Activated CD4-positive, alpha-beta T cell treated with anti-CD3 and anti-CD28 coated beads, Interleukin-2, amount 50 U/mL, for 16 hours (primary cell): ENCODE results near the gene S1PR3.

Source experiments
- DNase-seq: peaks from one replicate; pipeline ENCODE4 v3.0.0-alpha.2; 2020

S1PR3 gene

GRCh38 chr9:88993871-88994460 lies 2.7 kb downstream of the S1PR3 start:
- no peak for DNase-seq

- DNase-seq, result no peak
These were observed 3.4 kb downstream of the S1PR3 start for GRCh38 chr9:88994469-88995199.

- DNase-seq, result no peak
These were observed 3.9 kb downstream of the S1PR3 start for GRCh38 chr9:88995200-88995577.

GRCh38 chr9:88995627-88996026 lies 4.4 kb downstream of the S1PR3 start:
- DNase-seq, result no peak

GRCh38 chr9:88996046-88996920 lies 5.0 kb downstream of the S1PR3 start:
- no peak for DNase-seq

- DNase-seq, result no peak
These were observed 5.6 kb downstream of the S1PR3 start for GRCh38 chr9:88996921-88997235.

- DNase-seq, result no peak
These were observed 6.4 kb downstream of the S1PR3 start for GRCh38 chr9:88997646-88998045.

GRCh38 chr9:88998503-88998902 lies 7.2 kb downstream of the S1PR3 start:
- no peak for DNase-seq

GRCh38 chr9:88998911-88999310 lies 7.6 kb downstream of the S1PR3 start:
- DNase-seq, result no peak

- no peak for DNase-seq
These were observed 9.1 kb downstream of the S1PR3 start for GRCh38 chr9:89000371-89000781.

GRCh38 chr9:89000973-89001916 lies 10.0 kb downstream of the S1PR3 start:
- DNase-seq, result peak; percentile 82

GRCh38 chr9:89001917-89002540 lies 10.8 kb downstream of the S1PR3 start:
- no peak for DNase-seq

GRCh38 chr9:89002987-89003386 lies 11.7 kb downstream of the S1PR3 start:
- DNase-seq, result no peak

- no peak for DNase-seq
These were observed 14.1 kb downstream of the S1PR3 start for GRCh38 chr9:89005323-89005722.

GRCh38 chr9:89006267-89006666 lies 15.0 kb downstream of the S1PR3 start:
- no peak for DNase-seq

GRCh38 chr9:89006996-89007967 lies 16.0 kb downstream of the S1PR3 start:
- DNase-seq, result no peak

- no peak for DNase-seq
These were observed 16.9 kb downstream of the S1PR3 start for GRCh38 chr9:89008055-89008743.

GRCh38 chr9:89008744-89009545 lies 17.7 kb downstream of the S1PR3 start:
- no peak for DNase-seq

GRCh38 chr9:89009546-89009840 lies 18.2 kb downstream of the S1PR3 start:
- no peak for DNase-seq

- DNase-seq, result no peak
These were observed 18.8 kb downstream of the S1PR3 start for GRCh38 chr9:89010056-89010455.
